Smooth muscle cell (in vitro differentiated cells): Measurements from ENCODE around the gene CPHXL2. TPM values are rescaled to one million over a fixed set of nuclear protein-coding genes. Genes with fewer than 3 reads are reported as not detected.

Experiments
- DNase-seq: peaks from one replicate; lab custom pipeline; 2025; ENCODE audit not compliant: unreplicated experiment; lab: John Stamatoyannopoulos, UW
- H2AFZ ChIP-seq: fragments of 200-600 bp; sonication (generic); 2 replicates; pipeline ENCODE4 v1.6.0; 2016; ENCODE audit warnings: antibody characterized with exemption, low read depth, mild to moderate bottlenecking
- H3F3A ChIP-seq: fragments of 200-600 bp; sonication (generic); 2 replicates; pipeline ENCODE4 v1.6.0; 2017; ENCODE audit warnings: antibody characterized with exemption, low read depth
- H3K27ac ChIP-seq: fragments of 200-600 bp; sonication (generic); 2 replicates; pipeline ENCODE4 v1.5.1; 2016; ENCODE audit warnings: low read depth, mild to moderate bottlenecking
- H3K27me3 ChIP-seq: fragments of 200-600 bp; sonication (generic); 2 replicates; pipeline ENCODE4 v1.6.1; 2016; ENCODE audit warnings: low read depth, mild to moderate bottlenecking
- H3K36me3 ChIP-seq: fragments of 200-600 bp; sonication (generic); 2 replicates; pipeline ENCODE4 v1.5.1; 2016; ENCODE audit warnings: low read depth
- H3K4me1 ChIP-seq: fragments of 200-600 bp; sonication (generic); 2 replicates; pipeline ENCODE4 v1.5.1; 2016; ENCODE audit warnings: low read depth
- H3K4me2 ChIP-seq: fragments of 200-600 bp; sonication (generic); 2 replicates; pipeline ENCODE4 v1.6.0; 2016; ENCODE audit warnings: mild to moderate bottlenecking
- H3K4me3 ChIP-seq: fragments of 200-600 bp; sonication (generic); 2 replicates; pipeline ENCODE4 v1.5.1; 2016; ENCODE audit warnings: mild to moderate bottlenecking
- H3K79me2 ChIP-seq: fragments of 200-600 bp; sonication (generic); 2 replicates; pipeline ENCODE4 v1.6.0; 2016; ENCODE audit warnings: low read depth, mild to moderate bottlenecking
- H3K9ac ChIP-seq: fragments of 200-600 bp; sonication (generic); 2 replicates; pipeline ENCODE4 v1.6.0; 2016; ENCODE audit warnings: low read depth
- H3K9me3 ChIP-seq: fragments of 200-600 bp; sonication (generic); replicated peaks from 2 replicates; pipeline ENCODE4 v1.5.1; 2016; ENCODE audit warnings: low read depth
- H4K20me1 ChIP-seq: fragments of 200-600 bp; sonication (generic); 2 replicates; pipeline ENCODE4 v1.6.0; 2016; ENCODE audit warnings: low read depth
- WGBS: methylation state at CpG from one replicate; pipeline ENCODE4 v1.1.7; 2016; ENCODE audit warnings: low lambda C conversion rate; 5-methylcytosine and 5-hydroxymethylcytosine counted together
- polyA plus RNA-seq: library from polyadenylated mRNA; unstranded; fragments of >200 nt; fragmentation: Nextera tagmentation; extraction: Ambion mirVana; gene quantifications from 2 replicates; pipeline ENCODE4 v1.2.1, GENCODE V29; 2016
- total RNA-seq: library from RNA; depleted of rRNA; stranded (reverse); fragments of >200 nt; gene quantifications from 2 replicates; pipeline ENCODE4 v1.2.3, GENCODE V29; 2014
- TF ChIP-seq, protein P1 (sequence below): fragments of 200-600 bp; sonication (generic); IDR thresholded peaks from 2 replicates; pipeline ENCODE4 v1.5.1; 2017; ENCODE audit warnings: borderline replicate concordance, mild to moderate bottlenecking, antibody characterized with exemption; ENCODE audit not compliant: insufficient read depth, poor library complexity, severe bottlenecking

CPHXL2 gene
- total and polyA plus RNA-seq, 2 experiments from 2014 or later: not detected

DNA sequence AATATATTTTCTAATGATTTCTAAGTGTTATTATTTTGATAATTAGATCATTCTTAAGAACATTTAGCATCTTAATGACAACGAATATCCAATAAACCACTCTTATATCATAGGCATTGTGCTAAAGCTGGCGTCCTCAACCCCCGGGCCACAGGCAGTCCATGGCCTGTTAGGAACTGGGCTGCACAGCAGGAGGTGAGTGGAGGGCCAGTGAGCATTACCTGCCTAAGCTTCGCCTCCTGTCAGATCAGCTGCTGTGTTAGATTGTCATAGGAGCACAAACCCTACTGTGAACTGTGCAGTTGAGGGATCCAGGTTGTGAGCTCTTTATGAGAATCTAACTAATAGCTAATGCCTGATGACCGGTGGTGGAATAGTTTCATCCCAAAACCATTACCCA, 20.8 kb upstream of the CPHXL2 start:
- Histone ChIP-seq H2AFZ (no peak overlapping the region), H3F3A (no peaks in the 10 kb centered on the region), H3K9me3 (no peaks in the 10 kb centered on the region), H3K36me3 (no peaks in the 10 kb centered on the region), H3K27ac (no peak overlapping the region), H3K4me2 (no peak overlapping the region), H4K20me1 (no peaks in the 10 kb centered on the region), H3K27me3 (no peaks in the 10 kb centered on the region), H3K9ac (no peak overlapping the region), H3K4me3 (no peak overlapping the region), H3K79me2 (no peaks in the 10 kb centered on the region), H3K4me1 (peaks cover 7% of the 10 kb centered on the region)
- DNase-seq: no peak
- 92% methylated on average over 5 of the region's 5 CpGs for WGBS
- TF ChIP-seq, protein P1, sequence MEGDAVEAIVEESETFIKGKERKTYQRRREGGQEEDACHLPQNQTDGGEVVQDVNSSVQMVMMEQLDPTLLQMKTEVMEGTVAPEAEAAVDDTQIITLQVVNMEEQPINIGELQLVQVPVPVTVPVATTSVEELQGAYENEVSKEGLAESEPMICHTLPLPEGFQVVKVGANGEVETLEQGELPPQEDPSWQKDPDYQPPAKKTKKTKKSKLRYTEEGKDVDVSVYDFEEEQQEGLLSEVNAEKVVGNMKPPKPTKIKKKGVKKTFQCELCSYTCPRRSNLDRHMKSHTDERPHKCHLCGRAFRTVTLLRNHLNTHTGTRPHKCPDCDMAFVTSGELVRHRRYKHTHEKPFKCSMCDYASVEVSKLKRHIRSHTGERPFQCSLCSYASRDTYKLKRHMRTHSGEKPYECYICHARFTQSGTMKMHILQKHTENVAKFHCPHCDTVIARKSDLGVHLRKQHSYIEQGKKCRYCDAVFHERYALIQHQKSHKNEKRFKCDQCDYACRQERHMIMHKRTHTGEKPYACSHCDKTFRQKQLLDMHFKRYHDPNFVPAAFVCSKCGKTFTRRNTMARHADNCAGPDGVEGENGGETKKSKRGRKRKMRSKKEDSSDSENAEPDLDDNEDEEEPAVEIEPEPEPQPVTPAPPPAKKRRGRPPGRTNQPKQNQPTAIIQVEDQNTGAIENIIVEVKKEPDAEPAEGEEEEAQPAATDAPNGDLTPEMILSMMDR: no peak

DNA sequence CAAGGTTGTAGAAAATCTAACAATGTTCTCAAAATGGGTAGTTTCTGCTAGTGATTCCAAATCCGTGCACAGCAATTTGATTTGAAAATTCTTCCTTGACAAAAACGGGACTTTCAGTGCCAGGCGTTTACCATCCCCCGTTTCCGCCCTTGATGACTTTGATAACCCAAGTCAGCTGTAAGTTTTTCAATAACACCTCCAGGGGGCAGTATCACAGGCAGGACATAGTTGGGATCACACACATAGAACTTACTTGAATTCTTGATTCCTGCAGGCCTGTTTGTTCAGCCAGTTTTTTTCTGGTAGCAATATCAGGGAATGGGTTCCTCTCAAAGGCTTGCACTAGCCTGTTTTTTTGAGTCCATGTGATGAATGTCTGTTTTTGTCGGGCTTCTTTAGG, 18.9 kb upstream of the CPHXL2 start:
- Histone ChIP-seq H3K4me1 (no peaks in the 10 kb centered on the region), H3K4me2 (no peak overlapping the region), H3K36me3 (no peaks in the 10 kb centered on the region), H3K4me3 (no peak overlapping the region), H3K27me3 (no peaks in the 10 kb centered on the region), H2AFZ (no peak overlapping the region), H3F3A (no peaks in the 10 kb centered on the region), H3K27ac (no peak overlapping the region), H3K79me2 (no peaks in the 10 kb centered on the region), H4K20me1 (no peaks in the 10 kb centered on the region), H3K9me3 (no peaks in the 10 kb centered on the region), H3K9ac (no peak overlapping the region)
- WGBS: 86% methylated on average over 6 of the region's 6 CpGs
- DNase-seq: no peak
- TF ChIP-seq, protein P1: no peak

DNA sequence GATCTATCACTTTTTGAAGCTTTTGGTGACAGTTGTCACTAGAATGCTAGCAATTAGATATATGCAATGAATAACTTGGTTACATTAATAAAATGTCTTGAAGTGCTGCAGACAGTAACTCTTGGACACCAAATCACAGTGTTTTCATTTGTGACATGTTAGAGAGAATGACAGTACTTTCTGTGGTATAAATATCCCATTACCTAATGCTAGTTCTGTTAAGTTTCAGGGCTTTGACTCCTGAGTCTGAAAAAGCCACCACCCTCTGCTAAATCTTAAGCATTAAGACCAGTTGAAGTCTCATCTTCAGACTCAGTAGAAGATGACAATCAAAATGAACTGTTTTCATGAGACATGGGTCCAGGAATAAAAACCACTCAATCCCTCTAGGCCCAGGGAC, 10.6 kb upstream of the CPHXL2 start:
- no peaks in the 10 kb centered on the region for H3K27me3 ChIP-seq
- H3K4me1 ChIP-seq: no peaks in the 10 kb centered on the region
- no peak overlapping the region for H3K4me3 ChIP-seq
- H2AFZ ChIP-seq: no peak overlapping the region
- no peak for DNase-seq
- TF ChIP-seq, protein P1: no peak
- H3K4me2 ChIP-seq: no peak overlapping the region
- no peaks in the 10 kb centered on the region for H4K20me1 ChIP-seq
- no peak overlapping the region for H3K9ac ChIP-seq
- H3K79me2 ChIP-seq: no peaks in the 10 kb centered on the region
- no peaks in the 10 kb centered on the region for H3K36me3 ChIP-seq
- H3F3A ChIP-seq: no peaks in the 10 kb centered on the region
- no peaks in the 10 kb centered on the region for H3K9me3 ChIP-seq
- no peak overlapping the region for H3K27ac ChIP-seq

DNA sequence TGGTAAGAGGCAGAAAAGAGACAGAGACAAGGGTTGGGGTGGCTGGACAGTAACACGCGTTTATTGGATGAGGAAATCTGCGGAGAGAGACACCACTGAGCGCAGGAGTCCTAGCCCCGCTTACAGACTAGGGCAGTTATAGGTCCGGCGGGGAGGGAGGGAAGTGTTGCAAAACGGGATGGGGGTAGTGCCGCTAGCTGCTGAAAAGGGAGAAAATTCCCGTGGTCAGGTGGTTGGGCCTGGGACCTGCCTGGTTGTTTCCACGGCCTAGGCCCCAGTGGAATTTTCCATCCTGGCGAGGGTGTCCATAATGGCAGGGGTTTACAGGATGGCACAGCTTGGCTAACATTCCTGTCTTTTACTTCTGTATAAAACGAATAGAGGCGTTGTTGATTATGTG, 5.5 kb upstream of the CPHXL2 start:
- H3K9ac ChIP-seq: no peak overlapping the region
- no peaks in the 10 kb centered on the region for H3F3A ChIP-seq
- TF ChIP-seq, protein P1: no peak
- no peak overlapping the region for H3K4me3 ChIP-seq
- H3K9me3 ChIP-seq: no peaks in the 10 kb centered on the region
- no peak overlapping the region for H3K27ac ChIP-seq
- no peaks in the 10 kb centered on the region for H3K79me2 ChIP-seq
- no peaks in the 10 kb centered on the region for H4K20me1 ChIP-seq
- WGBS: 84% methylated on average over 14 of the region's 14 CpGs
- no peak for DNase-seq
- no peaks in the 10 kb centered on the region for H3K4me1 ChIP-seq
- no peaks in the 10 kb centered on the region for H3K27me3 ChIP-seq
- H3K4me2 ChIP-seq: no peak overlapping the region
- no peak overlapping the region for H2AFZ ChIP-seq
- H3K36me3 ChIP-seq: no peaks in the 10 kb centered on the region
